ENCODE results near the gene FAM107A. TPM values are rescaled to one million over a fixed set of nuclear protein-coding genes. Genes with fewer than 3 reads are reported as not detected.

Gene FAM107A
- total and polyA plus RNA-seq, 2 of the 13 experiments (the other 11 are each of a cell fraction or from before 2014, with no cell fraction given): not detected

GRCh38 chr3:58535531-58536500, 41.4 kb downstream of the FAM107A start (continued):
- TF ChIP-seq FOXP1 (IDR thresholded peaks at IDR 0.05) (peak; percentile 65; the same call in 1 of the 2 replicates), FOXP1 (CRISPR knock-in tag; IDR thresholded peaks at IDR 0.05) (peak; percentile 87), PHF20 (CRISPR knock-in tag; IDR thresholded peaks at IDR 0.05) (peak; percentile 57; the same call in 1 of the 2 replicates), ZNF225 (CRISPR knock-in tag; IDR thresholded peaks at IDR 0.05) (no peak), ZBTB40 (IDR thresholded peaks at IDR 0.05) (no peak), ZBTB40 (CRISPR knock-in tag; IDR thresholded peaks at IDR 0.05) (no peak; the same call in 1 of the 2 replicates), ATF1 (CRISPR knock-in tag; IDR thresholded peaks at IDR 0.05) (no peak), ZMYM2 (CRISPR knock-in tag; IDR thresholded peaks at IDR 0.05) (peak; percentile 93), TFDP2 (CRISPR knock-in tag; IDR thresholded peaks at IDR 0.05) (no peak), ZKSCAN5 (CRISPR knock-in tag; IDR thresholded peaks at IDR 0.05) (peak; percentile 93), ETV5 (CRISPR knock-in tag; IDR thresholded peaks at IDR 0.05; ENCODE audit: borderline replicate concordance) (no peak), NFE2L2 (IDR thresholded peaks at IDR 0.05; ENCODE audit: low read length) (no peak), ASH2L (IDR thresholded peaks at IDR 0.05; ENCODE audit: insufficient read length, low read depth, low read length) (peak; percentile 80), GATAD1 (CRISPR knock-in tag; IDR thresholded peaks at IDR 0.05) (peak; percentile 59; the same call in 1 of the 2 replicates), PRDM15 (CRISPR knock-in tag; IDR thresholded peaks at IDR 0.05) (peak; percentile 33; the same call in 1 of the 2 replicates), FOXK1 (CRISPR knock-in tag; IDR thresholded peaks at IDR 0.05; ENCODE audit: borderline replicate concordance, low read depth) (peak; percentile 81; the same call in 1 of the 2 replicates)

All from HepG2 (cell line).